OCI-LY1 (cell line): Measurements from ENCODE around the gene SLC25A29.
"Not testable (repeated sequence)": the region's sequence is repeated elsewhere in the genome, so short reads cannot be mapped to it uniquely, and the experiment has no call there.

Experiments used
- H2AFZ ChIP-seq: fragments of 200-600 bp; sonication (generic), shearing (Covaris generic); 2 replicates; pipeline ENCODE4 v1.6.0; 2014; ENCODE audit warnings: antibody characterized with exemption, mild to moderate bottlenecking, low read length
- H3F3A ChIP-seq: fragments of 200-600 bp; sonication (generic), shearing (Covaris generic); 2 replicates; pipeline ENCODE4 v1.6.0; 2014; ENCODE audit warnings: mild to moderate bottlenecking, antibody characterized with exemption, low read length, moderate library complexity; ENCODE audit not compliant: insufficient read depth
- H3K27ac ChIP-seq: fragments of 200-600 bp; sonication (generic); 2 replicates; pipeline ENCODE4 v1.5.1; 2014; ENCODE audit warnings: low read length, mixed run types, mild to moderate bottlenecking, low read depth; ENCODE audit not compliant: poor library complexity, severe bottlenecking
- H3K27me3 ChIP-seq: fragments of 200-600 bp; sonication (generic); 2 replicates; pipeline ENCODE4 v1.6.0; 2014; ENCODE audit warnings: antibody characterized with exemption, mild to moderate bottlenecking, low read length, moderate library complexity; ENCODE audit not compliant: insufficient read depth
- H3K36me3 ChIP-seq: fragments of 200-600 bp; sonication (generic); 2 replicates; pipeline ENCODE4 v1.6.1; 2014; ENCODE audit warnings: mild to moderate bottlenecking, antibody characterized with exemption, low read length, moderate library complexity, mixed read lengths; ENCODE audit not compliant: insufficient read depth
- H3K4me1 ChIP-seq: fragments of 200-600 bp; sonication (generic); 2 replicates; pipeline ENCODE4 v1.5.1; 2014; ENCODE audit warnings: mild to moderate bottlenecking, low read length, moderate library complexity; ENCODE audit not compliant: insufficient read depth, severe bottlenecking
- H3K4me2 ChIP-seq: fragments of 200-600 bp; sonication (generic), shearing (Covaris generic); 2 replicates; pipeline ENCODE4 v1.6.1; 2014; ENCODE audit warnings: low read length
- H3K4me3 ChIP-seq: fragments of 200-600 bp; sonication (generic); 2 replicates; pipeline ENCODE4 v1.5.1; 2014; ENCODE audit warnings: low read length, low read depth, mild to moderate bottlenecking, mixed read lengths; ENCODE audit not compliant: poor library complexity, severe bottlenecking
- H3K79me2 ChIP-seq: fragments of 200-600 bp; shearing (Covaris generic); 2 replicates; pipeline ENCODE4 v1.6.1; 2016; ENCODE audit warnings: mixed run types, low read length, mixed read lengths; ENCODE audit not compliant: insufficient read depth
- H3K9ac ChIP-seq: fragments of 200-600 bp; sonication (generic), shearing (Covaris generic); 2 replicates; pipeline ENCODE4 v1.6.1; 2014; ENCODE audit warnings: mild to moderate bottlenecking, low read length, mixed read lengths
- H3K9me2 ChIP-seq: fragments of 200-600 bp; sonication (generic), shearing (Covaris generic); 2 replicates; pipeline ENCODE4 v1.6.1; 2014; ENCODE audit warnings: low read depth, mild to moderate bottlenecking, low read length, mixed read lengths
- H3K9me3 ChIP-seq: fragments of 200-600 bp; shearing (Covaris generic); 2 replicates; pipeline ENCODE4 v1.6.1; 2014; ENCODE audit warnings: low read length, mixed read lengths
- H4K20me1 ChIP-seq: fragments of 200-600 bp; sonication (generic), shearing (Covaris generic); 2 replicates; pipeline ENCODE4 v1.6.0; 2016; ENCODE audit warnings: mild to moderate bottlenecking, low read length; ENCODE audit not compliant: insufficient read depth
- EZH2 ChIP-seq: fragments of 200-600 bp; sonication (generic), shearing (Covaris generic); IDR thresholded peaks from 2 replicates; pipeline ENCODE4 v1.8.0; 2017; ENCODE audit warnings: borderline replicate concordance, mixed run types, mild to moderate bottlenecking, antibody characterized with exemption, low read length, moderate library complexity, mixed read lengths
- TF ChIP-seq, protein P1 (sequence below): fragments of 200-600 bp; sonication (generic), shearing (Covaris generic); IDR thresholded peaks from 2 replicates; pipeline ENCODE4 v1.5.1; 2017; ENCODE audit warnings: mild to moderate bottlenecking, antibody characterized with exemption, low read length, moderate library complexity, mixed read lengths

SLC25A29 gene

GRCh38 chr14:100285021-100285912 lies 21.0 kb downstream of the SLC25A29 start:
- Histone ChIP-seq H3K9me3 (no peaks in the 10 kb centered on the region), H3F3A (no peaks in the 10 kb centered on the region), H3K79me2 (no peaks in the 10 kb centered on the region), H3K4me2 (peak overlapping the region; percentile 58), H4K20me1 (no peaks in the 10 kb centered on the region), H3K36me3 (peaks cover 20% of the 10 kb centered on the region; the same call in 1 of the 2 replicates), H2AFZ (no peak overlapping the region), H3K9me2 (no peaks in the 10 kb centered on the region), H3K27ac (no peak overlapping the region), H3K4me1 (peaks cover 14% of the 10 kb centered on the region), H3K27me3 (no peaks in the 10 kb centered on the region), H3K4me3 (peak overlapping the region; percentile 65), H3K9ac (peak overlapping the region; percentile 72)
- no peak for TF ChIP-seq EZH2
- TF ChIP-seq, protein P1, sequence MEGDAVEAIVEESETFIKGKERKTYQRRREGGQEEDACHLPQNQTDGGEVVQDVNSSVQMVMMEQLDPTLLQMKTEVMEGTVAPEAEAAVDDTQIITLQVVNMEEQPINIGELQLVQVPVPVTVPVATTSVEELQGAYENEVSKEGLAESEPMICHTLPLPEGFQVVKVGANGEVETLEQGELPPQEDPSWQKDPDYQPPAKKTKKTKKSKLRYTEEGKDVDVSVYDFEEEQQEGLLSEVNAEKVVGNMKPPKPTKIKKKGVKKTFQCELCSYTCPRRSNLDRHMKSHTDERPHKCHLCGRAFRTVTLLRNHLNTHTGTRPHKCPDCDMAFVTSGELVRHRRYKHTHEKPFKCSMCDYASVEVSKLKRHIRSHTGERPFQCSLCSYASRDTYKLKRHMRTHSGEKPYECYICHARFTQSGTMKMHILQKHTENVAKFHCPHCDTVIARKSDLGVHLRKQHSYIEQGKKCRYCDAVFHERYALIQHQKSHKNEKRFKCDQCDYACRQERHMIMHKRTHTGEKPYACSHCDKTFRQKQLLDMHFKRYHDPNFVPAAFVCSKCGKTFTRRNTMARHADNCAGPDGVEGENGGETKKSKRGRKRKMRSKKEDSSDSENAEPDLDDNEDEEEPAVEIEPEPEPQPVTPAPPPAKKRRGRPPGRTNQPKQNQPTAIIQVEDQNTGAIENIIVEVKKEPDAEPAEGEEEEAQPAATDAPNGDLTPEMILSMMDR: peak; percentile 80

DNA sequence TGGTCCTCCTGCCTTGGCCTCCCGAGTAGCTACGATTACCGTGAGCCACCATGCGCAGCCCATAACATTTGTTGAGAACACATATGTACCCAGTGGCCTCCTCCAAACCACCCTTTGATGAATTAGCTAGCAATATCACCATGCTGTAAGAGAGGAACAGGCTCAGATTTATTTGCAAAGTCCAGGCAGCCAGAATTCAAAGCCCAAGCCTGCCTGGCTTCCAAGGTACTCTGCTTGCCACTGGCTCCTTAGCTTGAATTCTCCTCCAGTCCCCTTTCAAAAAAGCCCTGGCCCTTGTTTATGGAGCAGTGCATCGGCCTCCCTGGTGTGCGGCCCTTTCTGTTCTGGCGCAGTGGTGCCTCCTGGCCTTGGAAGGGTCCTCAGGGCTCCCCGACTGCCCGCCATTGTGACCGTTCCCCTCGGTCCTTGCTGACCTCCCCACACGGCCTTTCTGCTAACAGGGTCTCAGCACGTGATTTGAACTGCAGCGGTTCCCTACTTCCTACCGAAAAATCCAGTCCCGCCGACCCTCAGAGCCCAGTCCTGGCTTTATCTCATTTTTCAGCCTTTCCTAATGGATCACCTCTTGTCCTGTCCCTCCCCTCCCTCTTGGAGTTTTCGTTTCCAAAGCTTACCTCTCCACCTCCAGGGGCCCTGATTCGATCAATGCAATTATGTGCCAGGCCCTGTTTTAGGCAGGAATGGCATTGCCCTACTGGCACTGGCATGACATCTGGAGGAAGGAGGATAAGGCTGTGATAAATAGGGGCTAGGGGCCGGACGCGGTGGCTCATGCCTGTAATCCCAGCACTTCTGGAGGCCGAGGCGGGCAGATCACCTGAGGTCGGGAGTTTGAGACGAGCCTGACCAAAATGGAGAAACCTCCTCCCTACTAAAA lies 22.0 kb downstream of the SLC25A29 start:
- H3K9me3 ChIP-seq: no peaks in the 10 kb centered on the region
- no peaks in the 10 kb centered on the region for H3K79me2 ChIP-seq
- H3K9ac ChIP-seq: peak overlapping the region; percentile 72; the same call in 1 of the 2 replicates
- peaks cover 14% of the 10 kb centered on the region for H3K4me1 ChIP-seq
- no peak overlapping the region for H2AFZ ChIP-seq
- no peaks in the 10 kb centered on the region for H3K27me3 ChIP-seq
- no peak overlapping the region for H3K27ac ChIP-seq
- no peaks in the 10 kb centered on the region for H4K20me1 ChIP-seq
- no peaks in the 10 kb centered on the region for H3K9me2 ChIP-seq
- TF ChIP-seq, protein P1: no peak
- no peak for TF ChIP-seq EZH2
- H3F3A ChIP-seq: no peaks in the 10 kb centered on the region
- peaks cover 28% of the 10 kb centered on the region; the same call in 1 of the 2 replicates for H3K36me3 ChIP-seq
- H3K4me2 ChIP-seq: peak overlapping the region; percentile 58
- H3K4me3 ChIP-seq: peak overlapping the region; percentile 65

DNA sequence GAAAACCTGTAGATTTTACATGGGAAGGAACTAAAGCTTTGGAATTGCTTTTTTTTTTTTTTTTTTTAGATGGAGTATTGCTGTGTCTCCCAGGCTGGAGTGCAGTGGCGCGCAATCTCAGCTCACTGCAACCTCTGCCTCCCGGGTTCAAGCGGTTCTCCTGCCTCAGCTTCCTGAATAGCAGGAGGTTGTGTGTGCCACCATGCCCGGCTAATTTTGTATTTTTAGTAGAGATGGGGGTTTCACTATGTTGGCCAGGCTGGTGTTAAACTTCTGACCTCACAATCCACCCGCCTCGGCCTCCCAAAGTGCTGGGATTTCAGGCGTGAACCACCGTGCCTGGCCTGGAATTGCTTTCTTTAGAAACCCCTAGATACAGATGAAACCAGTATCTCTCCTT lies 22.8 kb downstream of the SLC25A29 start:
- H3K4me3 ChIP-seq: not testable (repeated sequence)

More for the DNA sequence above, 22.8 kb downstream of the SLC25A29 start:
- H4K20me1 ChIP-seq, H2AFZ ChIP-seq, H3K9ac ChIP-seq, H3K79me2 ChIP-seq, H3K9me3 ChIP-seq, H3K9me2 ChIP-seq, H3F3A ChIP-seq, H3K4me2 ChIP-seq, H3K27me3 ChIP-seq, H3K27ac ChIP-seq: not testable (repeated sequence)
- Histone ChIP-seq H3K36me3 (peaks cover 36% of the 10 kb centered on the region; the same call in 1 of the 2 replicates), H3K4me1 (peaks cover 14% of the 10 kb centered on the region)
